KMS-11 (cell line): Measurements from ENCODE around the gene BMI1.

ENCODE experiments used
- H2AFZ ChIP-seq: fragments of 200-600 bp; sonication (generic); 2 replicates; pipeline ENCODE4 v1.6.1; 2016; ENCODE audit warnings: antibody characterized with exemption, mixed run types, low read depth
- H3K27ac ChIP-seq: fragments of 200-600 bp; sonication (generic); 2 replicates; pipeline ENCODE4 v1.6.1; 2016; ENCODE audit warnings: mild to moderate bottlenecking, mixed run types
- H3K27me3 ChIP-seq: fragments of 200-600 bp; sonication (generic); 2 replicates; pipeline ENCODE4 v1.6.1; 2017; ENCODE audit warnings: mild to moderate bottlenecking, low read depth, mixed run types, moderate library complexity; ENCODE audit not compliant: insufficient read depth
- H3K36me3 ChIP-seq: fragments of 200-600 bp; sonication (generic); 2 replicates; pipeline ENCODE4 v1.6.1; 2017; ENCODE audit warnings: mild to moderate bottlenecking, mixed run types; ENCODE audit not compliant: insufficient read depth
- H3K4me1 ChIP-seq: fragments of 200-600 bp; sonication (generic); 2 replicates; pipeline ENCODE4 v1.6.1; 2016; ENCODE audit warnings: mild to moderate bottlenecking, low read depth, mixed run types; ENCODE audit not compliant: poor library complexity, severe bottlenecking
- H3K4me2 ChIP-seq: fragments of 200-600 bp; sonication (generic); 2 replicates; pipeline ENCODE4 v1.7.0; 2016; ENCODE audit warnings: mild to moderate bottlenecking, mixed run types
- H3K4me3 ChIP-seq: fragments of 200-600 bp; sonication (generic); IDR thresholded peaks from 2 replicates; pipeline ENCODE4 v1.6.1; 2017; ENCODE audit warnings: low read depth, low read length, mixed read lengths; ENCODE audit not compliant: insufficient read depth
- H3K79me2 ChIP-seq: fragments of 200-600 bp; sonication (generic); 2 replicates; pipeline ENCODE4 v1.6.1; 2016; ENCODE audit warnings: low read depth, mixed run types; ENCODE audit not compliant: insufficient read depth
- H3K9ac ChIP-seq: fragments of 200-600 bp; sonication (generic); 2 replicates; pipeline ENCODE4 v1.6.1; 2016; ENCODE audit warnings: mild to moderate bottlenecking, mixed run types
- H4K20me1 ChIP-seq: fragments of 200-600 bp; sonication (generic); 2 replicates; pipeline ENCODE4 v1.6.1; 2016; ENCODE audit warnings: mild to moderate bottlenecking, mixed run types; ENCODE audit not compliant: insufficient read depth
- CTCF ChIP-seq: fragments of 200-600 bp; sonication (generic); conservative IDR thresholded peaks from 2 replicates; pipeline ENCODE4 v1.6.1; 2017; ENCODE audit warnings: low read depth, mild to moderate bottlenecking, antibody characterized with exemption, low read length, moderate library complexity, mixed read lengths

BMI1 gene

GRCh38 chr10:22344781-22345300, 23.9 kb downstream of the BMI1 start:
- peak overlapping the region; percentile 92 for H3K27ac ChIP-seq
- peaks cover 20% of the 10 kb centered on the region for H3K4me1 ChIP-seq
- no peaks in the 10 kb centered on the region for H3K36me3 ChIP-seq
- no peaks in the 10 kb centered on the region for H4K20me1 ChIP-seq
- no peaks in the 10 kb centered on the region for H3K27me3 ChIP-seq
- no peak overlapping the region for H3K4me3 ChIP-seq
- H3K79me2 ChIP-seq = peaks cover 31% of the 10 kb centered on the region
- H2AFZ ChIP-seq = no peak overlapping the region
- peak overlapping the region; percentile 84 for H3K4me2 ChIP-seq
- no peak for TF ChIP-seq CTCF
- H3K9ac ChIP-seq = peak overlapping the region; percentile 95; the same call in 1 of the 2 replicates

- peaks cover 29% of the 10 kb centered on the region for H3K79me2 ChIP-seq
- no peaks in the 10 kb centered on the region for H3K27me3 ChIP-seq
- peak within 1 kb of the TSS; percentile 92 for H3K27ac ChIP-seq
- peak within 1 kb of the TSS; percentile 95; the same call in 1 of the 2 replicates for H3K9ac ChIP-seq
- H2AFZ ChIP-seq = no peak within 1 kb of the TSS
- no peak within 1 kb of the TSS for H3K4me3 ChIP-seq
- H3K36me3 ChIP-seq = no peaks in the 10 kb centered on the region
- no peak for TF ChIP-seq CTCF
- H4K20me1 ChIP-seq = no peaks in the 10 kb centered on the region
- H3K4me1 ChIP-seq = peaks cover 20% of the 10 kb centered on the region
- peak within 1 kb of the TSS; percentile 84 for H3K4me2 ChIP-seq
These were observed 24.6 kb downstream of the BMI1 start, which contains the start of gene SPAG6 for GRCh38 chr10:22345301-22346095. Gene SPAG6 (plus strand): TSS chr10:22345496. CDS start chr10:22345612, 116 bp downstream.

- no peaks in the 10 kb centered on the region for H3K36me3 ChIP-seq
- no peak overlapping the region for H3K27ac ChIP-seq
These were observed 25.3 kb downstream of the BMI1 start for GRCh38 chr10:22346096-22346661.

GRCh38 chr10:22349755-22350154, 28.9 kb downstream of the BMI1 start:
- Histone ChIP-seq H3K36me3 (no peaks in the 10 kb centered on the region), H3K79me2 (no peaks in the 10 kb centered on the region), H3K4me3 (no peak overlapping the region), H3K9ac (no peak overlapping the region), H3K4me1 (peaks cover 3% of the 10 kb centered on the region), H3K4me2 (no peak overlapping the region), H3K27me3 (no peaks in the 10 kb centered on the region), H3K27ac (no peak overlapping the region), H4K20me1 (no peaks in the 10 kb centered on the region), H2AFZ (no peak overlapping the region)
- no peak for TF ChIP-seq CTCF

More at GRCh38 chr10:22346096-22346661, 25.3 kb downstream of the BMI1 start:
- peaks cover 26% of the 10 kb centered on the region for H3K79me2 ChIP-seq
- peaks cover 20% of the 10 kb centered on the region for H3K4me1 ChIP-seq
- H3K27me3 ChIP-seq = no peaks in the 10 kb centered on the region
- no peak overlapping the region for H2AFZ ChIP-seq
- no peaks in the 10 kb centered on the region for H4K20me1 ChIP-seq
- H3K9ac ChIP-seq = no peak overlapping the region
- no peak for TF ChIP-seq CTCF
- no peak overlapping the region for H3K4me3 ChIP-seq
- H3K4me2 ChIP-seq = no peak overlapping the region
